ENCODE results near the gene RTL10. TPM values are rescaled to one million over a fixed set of nuclear protein-coding genes. Genes with fewer than 3 reads are reported as not detected.

RTL10 gene
- total and polyA plus RNA-seq, 2 donors (not counting 1 experiment from before 2014, with no cell fraction given) = 6.4 to 15.2 TPM

DNA sequence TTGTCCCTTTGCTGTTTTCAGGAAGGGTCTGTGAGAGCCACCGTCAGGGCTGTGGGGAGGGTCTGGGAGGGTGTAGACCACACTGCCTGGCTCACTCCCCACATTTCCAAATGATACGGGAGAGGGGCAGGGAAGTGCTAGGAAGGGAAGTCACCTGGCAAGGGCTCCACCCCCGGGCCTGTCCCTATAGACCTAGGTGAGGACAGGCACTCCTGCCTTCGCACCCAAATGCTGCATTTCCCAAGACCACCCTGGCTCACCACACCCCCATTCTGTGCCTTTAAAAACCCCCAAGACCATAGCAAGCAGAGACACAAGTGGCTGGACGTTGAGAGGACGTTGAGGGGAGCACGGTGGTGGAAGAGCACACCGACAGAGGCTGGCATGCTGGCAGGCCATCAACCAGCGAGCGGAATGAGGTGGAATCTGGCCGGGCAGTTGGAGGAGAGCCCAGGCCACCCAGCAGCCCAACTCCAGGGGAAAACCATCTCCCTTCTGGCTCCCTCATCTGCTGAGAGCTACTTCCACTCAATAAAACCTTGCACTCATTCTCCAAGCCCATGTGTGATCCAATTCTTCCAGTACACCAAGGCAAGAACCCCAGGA, 45.7 kb downstream of the RTL10 start:
- no peaks in the 10 kb centered on the region for H3K79me2 ChIP-seq (ENCODE audit: control insufficient read depth, insufficient read depth, low read length)
- peaks cover 0 to 9% of the 10 kb centered on the region in 2 experiments for H3K36me3 ChIP-seq (replicated peaks in 1 of 2; ENCODE audit: control extremely low read depth in 1 of 2, control insufficient read depth in 1 of 2, extremely low read depth in 1 of 2, insufficient read depth in 2 of 2, low read length in 1 of 2)
- H3K9me3 Mint-ChIP-seq (ENCODE audit: insufficient read depth) = no peaks in the 10 kb centered on the region
- intact Hi-C loops (cut with micrococcal nuclease) = no loop called here
- no peaks in the 10 kb centered on the region for H3K4me1 ChIP-seq (ENCODE audit: control insufficient read depth in 2 of 2, insufficient read depth in 2 of 2, low read length in 2 of 2)
- TF ChIP-seq EZH2 (IDR thresholded peaks at IDR 0.05; ENCODE audit: borderline replicate concordance, insufficient read depth, low read depth, low read length, poor library complexity, severe bottlenecking) = no peak
- TF ChIP-seq, protein P1, sequence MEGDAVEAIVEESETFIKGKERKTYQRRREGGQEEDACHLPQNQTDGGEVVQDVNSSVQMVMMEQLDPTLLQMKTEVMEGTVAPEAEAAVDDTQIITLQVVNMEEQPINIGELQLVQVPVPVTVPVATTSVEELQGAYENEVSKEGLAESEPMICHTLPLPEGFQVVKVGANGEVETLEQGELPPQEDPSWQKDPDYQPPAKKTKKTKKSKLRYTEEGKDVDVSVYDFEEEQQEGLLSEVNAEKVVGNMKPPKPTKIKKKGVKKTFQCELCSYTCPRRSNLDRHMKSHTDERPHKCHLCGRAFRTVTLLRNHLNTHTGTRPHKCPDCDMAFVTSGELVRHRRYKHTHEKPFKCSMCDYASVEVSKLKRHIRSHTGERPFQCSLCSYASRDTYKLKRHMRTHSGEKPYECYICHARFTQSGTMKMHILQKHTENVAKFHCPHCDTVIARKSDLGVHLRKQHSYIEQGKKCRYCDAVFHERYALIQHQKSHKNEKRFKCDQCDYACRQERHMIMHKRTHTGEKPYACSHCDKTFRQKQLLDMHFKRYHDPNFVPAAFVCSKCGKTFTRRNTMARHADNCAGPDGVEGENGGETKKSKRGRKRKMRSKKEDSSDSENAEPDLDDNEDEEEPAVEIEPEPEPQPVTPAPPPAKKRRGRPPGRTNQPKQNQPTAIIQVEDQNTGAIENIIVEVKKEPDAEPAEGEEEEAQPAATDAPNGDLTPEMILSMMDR (IDR thresholded peaks at IDR 0.05) = no peak
- H3K27ac Mint-ChIP-seq = no peak overlapping the region
- no peaks in the 10 kb centered on the region for H3K4me1 Mint-ChIP-seq
- no peaks in the 10 kb centered on the region for H3K27me3 Mint-ChIP-seq
- POLR2A ChIA-PET = no interaction called here
- CTCF ChIA-PET = no interaction called here
- H2AFZ ChIP-seq (ENCODE audit: insufficient read depth, low read depth, low read length, poor library complexity, severe bottlenecking) = no peak overlapping the region
- no peak overlapping the region for H3K4me2 ChIP-seq (replicated peaks; ENCODE audit: low read depth, low read length, poor library complexity, severe bottlenecking)
- no peaks in the 10 kb centered on the region for H3K27me3 ChIP-seq (replicated peaks in 1 of 4; ENCODE audit: control extremely low read depth in 1 of 4, control insufficient read depth in 3 of 4, insufficient read depth in 4 of 4, low read length in 3 of 4)
- WGBS (ENCODE audit: insufficient coverage) = 92% methylated on average over 10 of the region's 11 CpGs
- H3K27ac ChIP-seq (ENCODE audit: low read length in 2 of 2) = no peak overlapping the region
- ATAC-seq (ENCODE audit: low read depth) (no peak), DNase-seq (no peak)
- no peaks in the 10 kb centered on the region for H3K9me3 ChIP-seq (ENCODE audit: control extremely low read depth in 1 of 3, control insufficient read depth in 2 of 3, insufficient read depth in 1 of 3, low read length in 2 of 3)
- H3K9ac ChIP-seq (ENCODE audit: low read length) = no peak overlapping the region
- no peaks in the 10 kb centered on the region for H4K20me1 ChIP-seq (ENCODE audit: control insufficient read depth, insufficient read depth, low read length, poor library complexity, severe bottlenecking)
- no peak overlapping the region for H3K4me3 Mint-ChIP-seq
- no peak overlapping the region for H3K4me3 ChIP-seq (ENCODE audit: control extremely low read depth in 1 of 5, extremely low read depth in 1 of 5, insufficient read depth in 1 of 5, low read depth in 2 of 5, low read length in 4 of 5)

DNA sequence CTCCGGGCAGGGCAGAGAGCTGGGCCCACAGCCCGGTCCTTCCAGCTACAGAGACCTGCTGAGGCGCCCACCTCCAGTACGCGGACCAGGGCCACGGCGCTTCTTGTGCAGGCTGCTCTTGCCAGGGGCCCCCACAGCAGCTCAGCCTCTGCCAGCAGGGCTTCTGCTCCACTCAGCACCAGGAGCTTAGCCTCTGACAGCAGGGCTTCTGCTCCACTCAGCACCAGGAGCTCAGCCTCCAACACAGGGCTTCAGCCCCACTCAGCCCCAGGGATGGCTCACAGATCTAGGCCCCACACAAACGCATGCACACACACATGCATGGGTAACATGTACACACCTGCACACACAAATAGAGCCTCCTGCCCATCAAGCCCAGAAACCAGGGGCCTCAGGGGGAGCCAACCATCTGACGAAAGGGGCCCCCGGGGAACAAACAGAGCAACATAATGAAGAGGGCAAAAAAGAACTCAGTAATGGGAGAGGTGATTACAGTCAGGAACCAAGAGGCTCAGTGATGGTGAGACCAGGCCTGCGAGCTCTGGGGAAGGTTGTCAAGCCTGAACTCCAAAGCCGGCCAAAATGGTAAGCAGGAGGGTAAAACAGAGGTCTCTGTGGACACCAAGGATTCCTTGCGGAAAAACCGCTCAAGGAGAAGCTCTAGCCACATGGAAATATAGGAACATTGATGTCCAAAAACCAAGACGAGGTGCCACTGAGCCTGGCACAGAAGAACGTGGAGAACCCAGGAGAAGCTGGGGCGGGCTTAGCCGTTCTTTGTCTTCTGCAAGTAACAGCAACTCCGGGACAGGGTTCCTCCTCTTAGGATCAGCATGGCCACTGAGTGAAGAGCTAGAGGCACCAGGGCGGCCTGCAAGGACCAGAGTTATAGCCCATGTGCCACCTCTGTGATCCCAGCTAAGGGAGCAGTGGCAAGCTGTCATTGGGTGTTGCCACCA, 46.5 kb downstream of the RTL10 start:
- Mint-ChIP-seq H3K4me3 (no peak overlapping the region), H3K9me3 (ENCODE audit: insufficient read depth) (no peaks in the 10 kb centered on the region), H3K4me1 (no peaks in the 10 kb centered on the region), H3K27me3 (no peaks in the 10 kb centered on the region), H3K27ac (no peak overlapping the region)
- no peaks in the 10 kb centered on the region for H3K79me2 ChIP-seq (ENCODE audit: control insufficient read depth, insufficient read depth, low read length)
- no peak overlapping the region for H3K27ac ChIP-seq (ENCODE audit: low read length in 2 of 2)
- no peak overlapping the region for H3K4me2 ChIP-seq (replicated peaks; ENCODE audit: low read depth, low read length, poor library complexity, severe bottlenecking)
- H4K20me1 ChIP-seq (ENCODE audit: control insufficient read depth, insufficient read depth, low read length, poor library complexity, severe bottlenecking) = no peaks in the 10 kb centered on the region
- POLR2A ChIA-PET = no interaction called here
- no peaks in the 10 kb centered on the region for H3K4me1 ChIP-seq (ENCODE audit: control insufficient read depth in 2 of 2, insufficient read depth in 2 of 2, low read length in 2 of 2)
- WGBS (ENCODE audit: insufficient coverage) = 92% methylated on average over 19 of the region's 20 CpGs
- no peak overlapping the region for H3K9ac ChIP-seq (ENCODE audit: low read length)
- no peaks in the 10 kb centered on the region for H3K9me3 ChIP-seq (ENCODE audit: control extremely low read depth in 1 of 3, control insufficient read depth in 2 of 3, insufficient read depth in 1 of 3, low read length in 2 of 3)
- no peak overlapping the region for H3K4me3 ChIP-seq (ENCODE audit: control extremely low read depth in 1 of 5, extremely low read depth in 1 of 5, insufficient read depth in 1 of 5, low read depth in 2 of 5, low read length in 4 of 5)
- H3K27me3 ChIP-seq (replicated peaks in 1 of 4; ENCODE audit: control extremely low read depth in 1 of 4, control insufficient read depth in 3 of 4, insufficient read depth in 4 of 4, low read length in 3 of 4) = no peaks in the 10 kb centered on the region
- CTCF ChIA-PET = no interaction called here
- DNase-seq (no peak), ATAC-seq (ENCODE audit: low read depth) (no peak)
- TF ChIP-seq, protein P1 (IDR thresholded peaks at IDR 0.05) = no peak
- TF ChIP-seq EZH2 (IDR thresholded peaks at IDR 0.05; ENCODE audit: borderline replicate concordance, insufficient read depth, low read depth, low read length, poor library complexity, severe bottlenecking) = no peak
- intact Hi-C loops (cut with micrococcal nuclease) = no loop called here
- no peak overlapping the region for H2AFZ ChIP-seq (ENCODE audit: insufficient read depth, low read depth, low read length, poor library complexity, severe bottlenecking)
- H3K36me3 ChIP-seq (replicated peaks in 1 of 2; ENCODE audit: control extremely low read depth in 1 of 2, control insufficient read depth in 1 of 2, extremely low read depth in 1 of 2, insufficient read depth in 2 of 2, low read length in 1 of 2) = peaks cover 0 to 9% of the 10 kb centered on the region in 2 experiments

Measured in B cell (primary cell).